Stimulated activated CD8-positive, alpha-beta memory T cell treated with anti-CD3 and anti-CD28 coated beads, Interleukin-15, amount 100 ng/mL, for 1 hour (primary cell): Measurements from ENCODE around the gene VEPH1.

Experiments
- DNase-seq: peaks from one replicate; pipeline ENCODE4 v3.0.0-alpha.2; 2020; ENCODE audit warnings: low read depth

Gene VEPH1

DNA sequence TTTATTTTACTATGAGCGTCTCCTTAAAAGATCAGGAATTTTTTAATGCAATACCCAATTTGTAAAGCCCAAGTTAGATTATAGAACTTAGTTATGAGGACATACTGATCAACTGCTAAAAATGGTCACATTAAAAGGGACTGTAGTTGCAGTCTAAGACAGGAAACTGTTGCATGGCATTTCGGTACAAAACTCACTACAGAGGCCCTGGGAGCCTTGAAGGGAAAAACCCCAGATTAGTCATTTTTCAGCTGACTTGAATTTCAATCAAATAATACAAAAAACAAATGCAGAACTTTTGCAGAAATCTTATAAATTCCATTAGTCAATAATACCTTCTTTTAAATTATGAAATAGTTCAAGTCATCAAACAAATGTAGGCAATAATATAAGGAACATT is 73.5 kb downstream of the VEPH1 start:
- no peak for DNase-seq

DNA sequence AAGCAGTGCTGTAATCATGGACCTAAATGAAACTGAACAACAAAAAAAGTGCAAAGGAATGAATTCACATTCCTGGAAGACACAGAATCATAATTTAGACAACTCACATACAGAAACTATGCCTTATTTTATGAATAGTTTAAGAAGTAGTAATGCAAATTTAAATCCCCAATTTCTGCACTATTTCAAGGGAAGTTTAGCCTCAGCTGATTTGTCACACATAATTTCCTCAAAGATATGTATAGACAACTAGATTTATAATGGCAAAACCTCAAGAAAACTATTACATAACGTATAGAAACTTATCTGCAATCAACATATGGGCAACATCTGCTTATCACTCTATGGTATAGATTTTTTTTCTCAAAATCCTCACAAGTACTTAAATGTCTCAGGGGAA is 74.4 kb downstream of the VEPH1 start:
- no peak for DNase-seq

DNA sequence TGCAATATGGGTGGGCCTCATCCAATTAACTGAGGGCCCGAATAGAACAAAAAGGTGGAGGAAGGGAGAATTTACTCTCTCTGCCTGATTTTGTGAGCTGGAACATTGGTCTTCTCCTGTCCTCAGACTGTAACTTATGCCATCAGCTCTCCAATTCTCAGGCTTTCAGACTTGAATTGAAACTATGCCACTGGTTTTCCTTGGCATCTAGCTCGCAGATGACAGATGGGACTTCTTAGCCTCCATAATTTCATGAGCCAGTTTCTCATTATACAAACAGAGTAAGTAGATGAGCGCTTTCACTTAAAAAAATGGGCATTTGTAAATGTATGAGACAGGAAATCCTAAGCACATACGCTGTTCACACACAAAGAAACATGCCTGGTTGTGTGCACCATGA is 75.3 kb downstream of the VEPH1 start:
- no peak for DNase-seq

DNA sequence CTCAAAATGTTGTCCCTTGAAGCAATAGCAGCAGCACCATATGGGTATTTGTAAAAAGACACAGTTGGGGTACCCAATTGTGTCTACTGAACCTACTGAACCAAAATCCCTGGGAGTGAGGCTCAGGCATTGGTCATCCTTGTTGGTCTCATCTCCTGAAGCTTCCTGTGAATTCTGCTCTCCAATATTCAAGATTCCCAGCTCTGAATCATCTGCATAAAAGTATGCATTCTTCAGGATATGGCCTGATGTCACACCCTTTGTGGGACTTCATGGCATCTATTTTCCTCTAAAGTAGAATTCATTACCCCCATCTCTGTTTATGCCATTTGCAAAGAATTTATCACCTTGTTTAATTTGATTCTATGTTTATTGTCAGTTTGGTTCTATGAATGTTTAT is 79.9 kb downstream of the VEPH1 start:
- DNase-seq: no peak

DNA sequence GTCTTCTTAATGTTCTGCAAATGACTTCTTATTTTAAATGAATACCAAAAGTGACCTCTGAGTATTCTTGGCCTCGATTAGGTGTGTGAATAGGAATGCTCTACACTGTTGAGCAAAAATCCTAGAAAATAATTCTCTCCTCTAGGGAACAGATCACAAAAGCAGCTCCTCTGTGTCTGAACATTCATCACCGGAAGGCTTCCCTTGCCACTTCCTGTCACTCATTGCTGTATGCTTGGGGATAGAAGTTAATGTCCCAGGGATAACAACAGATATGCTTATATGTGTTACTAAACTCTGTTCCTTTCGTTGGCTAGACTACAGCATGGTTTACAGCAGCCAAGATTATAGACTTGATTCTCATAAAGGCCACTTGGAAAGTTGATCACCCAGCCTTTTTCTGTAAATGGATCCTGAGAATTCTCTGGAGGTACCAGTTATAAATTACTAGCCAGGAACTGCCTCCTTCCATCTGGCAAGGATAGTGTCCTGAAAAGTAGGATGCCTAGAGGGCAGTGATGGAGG is 82.5 kb downstream of the VEPH1 start:
- no peak for DNase-seq

DNA sequence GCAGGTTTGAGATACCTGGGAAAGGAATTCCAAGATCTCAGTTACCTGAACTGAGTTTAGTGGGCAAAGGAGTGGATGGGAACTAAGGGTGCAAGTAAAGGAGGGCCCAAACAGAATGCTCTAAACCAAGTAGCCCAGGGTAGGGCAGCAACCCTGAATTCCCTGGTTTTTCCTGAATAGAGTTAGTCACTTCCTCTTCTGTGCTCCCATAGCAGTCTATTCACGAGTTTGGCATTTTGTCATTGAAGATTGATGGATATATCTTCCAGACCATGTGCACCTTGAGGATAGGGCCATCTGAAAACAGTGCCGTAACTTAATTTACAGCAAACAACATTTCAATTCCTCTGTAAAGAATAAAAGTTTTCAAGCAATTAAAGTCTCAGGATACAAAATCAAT is 85.1 kb downstream of the VEPH1 start:
- no peak for DNase-seq

DNA sequence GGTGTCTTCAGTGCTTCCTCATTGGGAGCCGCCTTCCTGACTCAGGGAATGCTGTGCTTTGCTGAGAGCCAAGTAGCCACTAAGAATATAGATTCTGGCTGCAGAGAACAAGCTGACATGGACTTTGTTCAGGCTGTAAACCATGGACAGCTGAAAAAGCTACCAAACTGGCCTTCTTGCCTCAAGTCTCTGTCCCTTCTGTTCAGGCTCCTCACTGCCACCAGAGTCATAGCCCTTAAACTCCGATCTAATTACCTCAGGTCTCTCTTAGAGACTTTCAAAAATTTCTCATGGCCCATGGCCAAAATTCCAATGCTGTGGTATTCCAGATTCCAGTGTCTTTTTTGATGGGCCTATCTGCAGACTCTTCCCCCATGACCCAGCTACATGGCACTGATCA is 86.0 kb downstream of the VEPH1 start:
- DNase-seq: no peak

DNA sequence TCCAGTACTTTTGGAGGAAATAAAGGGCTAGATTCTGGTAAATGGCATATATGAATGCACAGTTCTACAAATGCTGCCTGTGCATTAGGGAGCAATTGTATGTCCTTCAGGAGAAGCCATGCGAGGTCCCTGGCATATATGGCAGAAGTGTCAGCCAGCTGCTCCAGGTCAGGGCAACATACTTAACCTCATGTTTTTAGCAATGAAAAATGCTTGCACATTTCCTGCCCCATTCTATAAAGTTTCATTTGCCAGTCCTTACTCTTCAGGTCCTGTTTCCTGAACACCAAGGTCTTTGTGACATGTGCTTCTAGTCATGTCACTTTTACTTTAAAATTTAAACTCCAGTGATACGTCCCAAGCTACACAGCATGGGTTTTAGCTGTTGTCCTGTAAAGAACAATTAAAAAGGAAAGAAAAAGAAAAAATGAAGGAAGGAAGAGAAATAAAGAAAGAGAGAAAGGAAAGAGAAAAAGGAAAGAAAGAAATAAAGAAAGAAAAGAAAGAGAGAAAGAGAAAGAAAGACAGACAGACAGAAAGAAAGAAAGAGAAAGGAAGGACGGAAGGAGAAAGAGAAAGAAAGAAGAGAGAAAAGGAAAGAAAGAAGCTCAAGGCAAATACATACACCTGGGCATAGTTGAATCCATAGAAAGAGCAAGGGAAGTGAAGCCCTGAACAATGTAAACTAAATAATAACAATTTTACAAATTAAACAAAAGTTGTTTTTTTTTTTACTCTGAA is 86.7 kb downstream of the VEPH1 start:
- no peak for DNase-seq

DNA sequence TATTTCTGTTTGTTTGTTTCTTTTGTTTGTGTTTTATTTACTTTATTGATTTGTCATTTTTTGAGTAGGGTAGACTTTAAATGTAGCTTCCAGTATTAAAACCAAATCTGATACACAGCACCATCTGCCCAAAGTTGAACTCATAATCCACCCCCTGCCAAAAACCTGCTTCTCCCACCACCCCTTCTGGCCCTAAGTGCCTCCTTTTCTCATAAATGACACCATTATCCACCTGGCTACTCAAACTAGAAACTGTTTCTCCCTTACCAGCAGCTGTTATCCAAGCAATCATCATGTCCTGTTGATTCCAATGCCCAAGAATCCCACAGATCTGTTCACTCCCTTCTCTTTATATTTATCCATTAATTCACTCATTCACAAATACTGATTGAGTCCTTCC is 88.4 kb downstream of the VEPH1 start:
- DNase-seq: no peak

DNA sequence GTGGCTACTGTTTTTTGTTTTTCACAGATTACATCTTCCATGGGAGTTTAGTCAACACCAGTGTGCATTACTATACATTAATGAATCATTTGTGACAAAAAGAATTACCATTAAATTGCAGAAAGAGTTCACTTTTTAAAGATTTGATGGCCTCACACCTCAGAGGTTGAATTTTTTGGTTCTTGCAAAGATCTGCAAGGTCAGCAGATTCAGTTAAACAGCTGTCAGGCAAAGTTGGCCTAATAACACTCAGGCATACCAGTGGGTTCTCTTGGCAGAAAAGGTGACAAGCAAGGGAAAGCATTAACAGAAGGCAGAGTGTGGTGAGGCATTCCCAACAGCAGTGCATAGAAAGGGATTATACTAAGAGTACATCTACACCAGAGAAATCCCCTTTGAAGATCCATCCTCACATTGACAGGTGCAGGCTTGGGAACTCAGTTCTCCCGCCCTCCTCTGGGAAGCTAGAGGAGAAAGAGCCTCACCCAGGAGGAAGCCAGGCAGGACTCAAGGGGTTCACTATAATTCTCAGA is 90.8 kb downstream of the VEPH1 start:
- no peak for DNase-seq

DNA sequence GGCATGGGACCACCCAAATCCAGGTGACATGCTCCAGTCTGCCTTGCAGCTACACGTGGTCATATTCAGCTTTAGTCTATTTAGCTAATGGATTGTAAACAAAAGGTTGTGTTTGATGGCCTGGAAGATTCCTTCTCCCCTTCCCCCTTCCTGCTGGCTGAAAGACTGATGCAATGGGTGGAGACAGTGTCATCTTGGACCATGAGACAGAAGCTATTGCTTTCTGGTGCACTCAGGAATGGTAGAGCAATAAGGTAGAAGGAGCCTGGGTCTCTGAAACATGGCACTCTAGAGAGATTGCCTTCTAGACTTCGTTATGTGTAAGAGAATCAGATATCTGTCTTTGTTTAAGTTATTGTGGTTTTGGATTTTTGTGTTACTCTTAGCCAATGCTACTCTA is 92.3 kb downstream of the VEPH1 start:
- no peak for DNase-seq

DNA sequence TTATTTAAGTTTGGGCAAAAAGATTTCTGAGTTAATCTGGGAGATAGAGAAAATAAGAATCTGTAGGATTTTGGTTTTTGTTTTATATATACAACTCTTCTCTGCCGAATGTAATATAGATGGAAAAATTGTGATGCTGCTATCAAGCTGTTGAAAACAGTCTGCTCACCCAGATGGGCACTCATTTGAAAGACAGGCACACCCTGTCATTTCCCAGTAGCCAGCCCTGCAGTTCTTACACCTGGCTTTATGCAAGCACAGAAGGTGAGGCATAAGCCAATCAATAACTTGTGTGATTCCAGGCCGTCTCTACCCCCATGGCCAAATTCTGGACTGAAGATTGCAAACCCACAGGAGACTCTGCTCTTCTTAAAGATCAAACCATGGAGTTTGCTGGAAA is 93.7 kb downstream of the VEPH1 start:
- no peak for DNase-seq

DNA sequence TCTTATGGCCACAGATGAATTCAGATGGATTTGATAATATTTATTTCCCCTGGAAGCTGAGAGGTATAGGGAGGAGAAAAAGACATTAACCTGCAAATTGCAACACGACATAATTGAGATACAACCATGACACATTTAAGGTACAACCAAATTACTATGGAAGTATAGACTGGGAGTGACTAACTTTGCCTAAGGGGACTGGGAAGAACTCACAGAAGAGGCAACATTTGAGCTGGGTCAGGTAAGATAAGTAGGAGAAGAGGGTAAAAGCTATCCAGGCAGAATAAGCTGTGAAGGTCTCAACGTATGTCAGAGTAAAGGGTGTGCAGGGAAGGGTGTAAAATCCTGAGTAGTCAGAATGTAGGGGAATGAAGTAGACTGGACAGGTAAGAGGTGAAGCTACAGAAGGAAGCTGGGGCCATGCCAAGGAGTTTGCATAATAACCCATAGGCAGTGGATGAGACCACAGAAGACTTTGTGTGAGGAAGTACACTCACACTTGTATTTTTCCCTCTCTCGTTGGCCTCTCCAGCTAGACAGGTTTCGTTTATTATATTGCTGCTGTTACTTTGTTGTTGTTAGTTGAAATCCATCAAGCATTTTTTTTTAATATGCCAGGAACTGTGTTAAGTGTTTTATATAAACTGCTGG is 94.6 kb downstream of the VEPH1 start:
- DNase-seq: no peak

DNA sequence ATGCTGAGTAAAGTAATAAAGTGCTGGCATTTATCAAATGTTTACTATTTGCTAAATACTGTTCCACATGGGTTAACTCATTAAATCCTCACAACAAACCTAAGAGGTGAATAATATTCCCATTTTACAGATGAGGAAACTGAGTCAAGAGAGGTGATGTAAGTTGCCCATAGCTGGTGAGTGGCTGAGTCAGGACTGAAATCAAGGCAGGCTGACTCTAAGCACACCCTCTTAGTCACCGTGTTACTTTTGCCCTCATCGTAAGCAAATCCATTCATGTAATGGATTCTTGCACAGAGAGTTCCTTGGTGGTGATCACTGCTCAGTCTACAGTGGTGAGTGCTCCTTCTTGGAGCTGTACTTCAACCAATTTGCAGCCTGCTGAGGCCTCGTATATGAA is 95.4 kb downstream of the VEPH1 start:
- DNase-seq: no peak

DNA sequence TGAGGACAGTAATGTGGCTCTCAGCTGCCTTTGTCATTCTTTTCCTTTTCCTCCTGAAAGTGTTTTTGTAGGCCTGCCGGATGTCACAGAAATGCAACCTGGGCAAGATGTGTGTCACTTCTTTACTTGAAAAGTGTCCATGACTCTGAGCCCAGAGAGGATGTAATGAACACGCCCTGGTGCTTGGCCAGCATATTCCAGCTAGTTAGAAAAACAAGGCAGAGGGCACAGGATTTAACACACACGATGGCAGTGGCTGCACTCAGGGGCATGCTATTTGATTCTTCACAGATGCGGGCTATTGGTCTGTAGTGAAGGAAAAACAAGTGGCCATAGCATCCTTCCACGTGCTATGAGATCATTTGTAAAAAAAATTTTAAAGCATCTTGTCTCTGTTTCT is 96.8 kb downstream of the VEPH1 start:
- DNase-seq: no peak

DNA sequence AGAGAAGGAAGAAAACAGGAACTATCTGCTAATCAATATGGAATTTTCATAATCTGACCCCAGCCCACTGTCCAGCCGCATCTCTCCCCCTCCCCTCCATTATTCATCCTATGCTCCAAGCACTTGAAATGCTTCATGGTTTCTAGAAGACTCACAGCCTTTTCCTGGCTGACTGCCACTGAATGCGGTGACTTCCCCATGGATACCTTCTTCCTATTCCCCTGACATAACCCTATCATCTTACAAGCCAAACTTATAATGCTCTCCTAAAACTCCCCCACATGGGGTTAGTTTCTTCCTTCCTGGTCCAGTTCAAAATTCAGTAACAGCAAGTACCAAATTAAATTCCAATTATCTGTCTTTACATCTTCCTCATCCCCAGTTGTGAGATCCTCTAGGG is 97.8 kb downstream of the VEPH1 start:
- DNase-seq: no peak

DNA sequence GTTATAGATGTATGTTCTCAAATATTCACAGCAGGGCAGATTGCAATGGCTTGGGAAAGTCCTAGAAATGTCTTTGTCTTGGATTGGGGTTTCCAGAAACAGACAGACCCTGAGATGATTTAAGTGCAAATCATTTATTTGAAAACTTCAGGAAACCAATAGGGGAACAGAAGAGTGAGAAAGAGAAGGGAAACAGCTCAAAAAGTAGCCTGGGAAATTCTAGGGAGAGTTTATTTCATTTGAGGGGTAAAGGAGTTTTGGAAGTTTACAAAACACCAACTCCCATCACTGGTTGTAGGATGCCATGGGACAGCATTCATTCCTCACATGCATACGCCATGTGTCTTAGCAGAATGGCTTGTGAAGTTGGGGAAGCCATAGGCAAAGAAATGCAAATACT is 98.8 kb downstream of the VEPH1 start:
- no peak for DNase-seq

DNA sequence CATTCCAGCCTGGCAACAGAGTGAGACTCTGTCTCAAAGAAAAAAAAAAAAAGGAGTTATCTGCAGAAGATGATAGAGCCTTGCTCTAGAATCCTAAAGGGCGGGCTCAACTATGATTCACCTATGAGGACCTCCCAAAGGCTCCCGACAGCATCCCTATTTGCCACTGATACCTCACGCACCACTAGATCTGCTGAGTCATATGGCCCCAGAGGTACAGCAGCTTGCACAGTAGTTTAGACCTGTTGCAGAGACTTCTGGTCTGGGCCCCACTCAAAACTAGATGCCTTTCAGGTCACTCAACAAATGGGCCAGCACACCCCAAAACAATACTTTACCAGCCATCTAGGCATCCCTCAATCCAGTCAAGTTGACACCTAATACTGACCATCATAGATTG is 104.6 kb downstream of the VEPH1 start:
- DNase-seq: no peak

DNA sequence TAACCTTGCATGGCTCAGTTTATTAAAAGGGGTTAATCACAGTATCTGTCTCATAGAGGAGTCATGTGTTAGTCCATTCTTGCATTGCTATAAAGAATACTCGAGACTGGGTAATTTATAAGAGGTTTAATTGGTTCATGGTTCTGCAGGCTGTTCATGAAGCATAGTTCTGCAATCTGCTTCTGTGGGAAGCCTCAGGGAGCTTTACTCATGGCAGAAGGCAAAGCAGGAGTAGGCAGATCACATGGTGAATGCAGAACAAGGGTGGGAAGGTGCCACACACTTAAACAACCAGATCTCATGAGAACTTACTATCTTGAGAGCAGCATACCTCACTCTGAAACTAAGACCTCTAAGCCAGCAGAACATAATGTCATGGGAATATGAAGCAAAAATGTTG is 108.8 kb downstream of the VEPH1 start:
- no peak for DNase-seq

DNA sequence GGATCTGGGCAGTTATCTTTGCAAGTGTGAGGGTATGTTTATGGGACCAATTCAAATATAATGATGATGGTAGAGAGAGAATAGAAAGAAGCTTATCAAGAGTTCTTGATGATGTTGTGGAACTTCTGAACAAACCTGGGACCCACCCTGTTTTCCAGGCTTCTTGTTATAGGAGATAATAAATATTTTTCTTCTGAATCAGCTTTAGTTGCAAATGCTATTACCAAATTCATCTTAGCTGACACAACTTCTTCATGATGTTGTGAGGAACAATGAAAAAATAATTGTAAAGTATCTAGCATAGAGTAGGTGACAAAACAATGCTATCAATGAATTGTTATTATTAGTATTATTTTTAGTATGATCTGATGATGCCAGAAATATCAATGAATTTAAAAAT is 110.1 kb downstream of the VEPH1 start:
- DNase-seq: no peak

DNA sequence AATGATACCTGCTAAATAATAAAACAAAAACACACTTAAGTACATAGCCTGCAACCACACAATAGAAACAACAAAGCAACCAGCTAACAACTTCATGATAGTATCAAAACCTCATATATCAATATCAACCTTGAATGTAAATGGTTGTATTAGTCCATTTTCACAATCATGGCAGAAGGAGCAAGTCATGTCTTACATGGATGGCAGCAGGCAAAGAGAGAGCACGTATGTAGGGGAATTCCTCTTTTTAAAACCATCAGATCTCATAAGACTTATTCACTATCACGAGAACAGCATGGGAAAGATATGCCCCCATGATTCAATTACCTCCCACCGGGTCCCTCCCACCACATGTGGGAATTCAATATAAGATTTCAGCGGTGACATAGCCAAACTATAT is 111.1 kb downstream of the VEPH1 start:
- no peak for DNase-seq

DNA sequence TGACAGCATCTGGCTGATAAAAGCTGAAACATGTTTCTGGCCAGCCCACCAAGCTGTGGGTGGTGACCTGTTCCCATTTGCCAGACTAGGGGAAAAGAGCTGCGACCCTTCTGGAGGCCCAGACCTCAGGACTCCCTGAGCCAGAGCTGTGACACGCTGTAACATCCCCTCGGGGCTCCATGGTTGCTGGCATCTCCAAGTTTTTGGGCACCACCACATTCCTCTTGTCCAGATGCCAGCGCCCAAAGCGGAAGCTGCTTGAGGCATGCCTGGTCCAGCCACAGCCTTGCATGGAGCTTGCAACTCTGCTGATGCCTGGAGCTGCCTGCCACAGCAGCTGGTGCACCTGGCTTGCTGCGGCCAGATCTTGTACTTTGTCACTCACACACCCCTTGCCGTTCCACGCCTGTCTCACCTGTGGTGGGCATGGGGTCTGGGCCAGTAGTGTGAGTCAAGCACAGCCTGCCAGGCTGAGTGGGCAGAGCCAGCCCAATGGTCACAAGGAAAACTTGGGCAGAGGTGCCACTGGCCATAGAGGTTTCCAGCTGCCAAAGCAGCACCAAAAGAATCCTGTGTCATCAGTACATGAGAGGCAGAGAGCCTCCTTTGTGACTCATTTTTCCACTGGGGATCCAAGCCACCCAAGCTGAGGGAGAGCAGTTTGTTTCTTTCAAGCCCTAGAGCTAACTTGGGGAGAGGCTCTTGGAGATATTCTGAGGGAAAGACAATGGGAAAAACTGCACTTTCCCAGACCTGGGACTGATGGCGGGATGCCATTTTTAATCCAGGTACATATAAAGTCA is 112.3 kb downstream of the VEPH1 start:
- DNase-seq: no peak

DNA sequence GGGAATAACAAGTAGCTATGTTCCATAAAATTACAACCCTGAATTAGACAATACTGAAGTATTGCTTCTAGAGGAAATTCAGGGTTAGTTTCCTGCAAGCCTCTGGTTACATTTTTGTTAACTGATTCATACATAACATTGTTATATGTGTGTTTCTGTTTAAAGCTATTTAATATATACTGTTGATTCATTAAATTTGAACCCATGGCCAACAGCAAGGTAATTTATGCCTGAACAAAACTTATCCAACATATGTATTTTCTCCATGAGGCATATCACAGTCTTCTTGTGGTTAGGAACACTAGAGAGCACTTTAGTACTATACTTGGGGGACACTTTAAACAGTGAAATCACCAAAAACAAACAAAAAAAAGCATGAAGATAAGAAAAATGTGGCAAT is 114.2 kb downstream of the VEPH1 start:
- DNase-seq: no peak
